Fibroblast of lung (primary cell): ENCODE data around the gene CYP2S1. TPM values are rescaled to one million over a fixed set of nuclear protein-coding genes. Genes with fewer than 3 reads are reported as not detected.

Experiments used
- DNase-seq, 2 donors: peaks; one replicate each; pipeline versions ENCODE4 v3.0.0 to v3.0.0-alpha.2; 2010; ENCODE audit warnings: low read depth in 2 of 2
- H2AFZ ChIP-seq: 2 replicates; pipeline ENCODE4 v1.5.1; 2012; ENCODE audit warnings: low read length, control low read depth, inconsistent platforms
- H3K27ac ChIP-seq: 2 replicates; pipeline ENCODE4 v1.5.1; 2011; ENCODE audit warnings: low read length, control low read depth; ENCODE audit not compliant: insufficient read depth
- H3K27me3 ChIP-seq: 2 replicates; pipeline ENCODE4 v1.5.1; 2011; ENCODE audit warnings: mild to moderate bottlenecking, low read length; ENCODE audit not compliant: control insufficient read depth, insufficient read depth
- H3K36me3 ChIP-seq: 2 replicates; pipeline ENCODE4 v1.5.1; 2011; ENCODE audit warnings: low read length; ENCODE audit not compliant: control insufficient read depth, insufficient read depth
- H3K4me1 ChIP-seq: 2 replicates; pipeline ENCODE4 v1.5.1; 2011; ENCODE audit warnings: low read length; ENCODE audit not compliant: control insufficient read depth, insufficient read depth; ENCODE audit errors: extremely low read depth
- H3K4me2 ChIP-seq: 2 replicates; pipeline ENCODE4 v1.5.1; 2011; ENCODE audit warnings: low read length, control low read depth; ENCODE audit not compliant: insufficient read depth; ENCODE audit errors: extremely low read depth
- H3K4me3 ChIP-seq, 4 experiments: fragments of 200-600 bp in 1 of 4; sonication (generic) in 1 of 4; replicated peaks in 1 of 4; 2 replicates each; pipeline ENCODE4 v1.5.1; 2011 to 2016; ENCODE audit warnings: low read length in 4 of 4, low read depth in 3 of 4, mild to moderate bottlenecking in 3 of 4, control low read depth in 2 of 4, inconsistent platforms in 1 of 4, mixed read lengths in 1 of 4; ENCODE audit not compliant: insufficient read depth in 1 of 4; ENCODE audit errors: control extremely low read depth in 1 of 4
- H3K79me2 ChIP-seq: 2 replicates; pipeline ENCODE4 v1.5.1; 2012; ENCODE audit warnings: mild to moderate bottlenecking, low read length, inconsistent platforms; ENCODE audit not compliant: control insufficient read depth, insufficient read depth
- H3K9ac ChIP-seq: 2 replicates; pipeline ENCODE4 v1.5.1; 2011; ENCODE audit warnings: mild to moderate bottlenecking, low read length, control low read depth; ENCODE audit not compliant: insufficient read depth
- H3K9me3 ChIP-seq: 2 replicates; pipeline ENCODE4 v1.5.1; 2012; ENCODE audit warnings: low read depth, low read length; ENCODE audit not compliant: control insufficient read depth, insufficient read depth
- H4K20me1 ChIP-seq: 2 replicates; pipeline ENCODE4 v1.5.1; 2011; ENCODE audit warnings: low read length; ENCODE audit not compliant: control insufficient read depth, insufficient read depth; ENCODE audit errors: extremely low read depth
- CTCF ChIP-seq, 2 donors: IDR thresholded peaks in 1 of 2; conservative IDR thresholded peaks in 1 of 2; 1 replicate in 1 of 2; 2 replicates in 1 of 2; pipeline ENCODE4 v1.5.1; 2011 to 2012; ENCODE audit warnings: low read length in 2 of 2, control low read depth in 1 of 2, inconsistent platforms in 1 of 2, low read depth in 1 of 2, mild to moderate bottlenecking in 1 of 2
- EZH2 ChIP-seq: IDR thresholded peaks from 2 replicates; pipeline ENCODE4 v1.5.1; 2012; ENCODE audit warnings: low read length, control low read depth, mild to moderate bottlenecking; ENCODE audit errors: missing control alignments
- polyA plus RNA-seq, 2 donors: library from polyadenylated mRNA; depleted of rRNA in 1 of 2; stranded (reverse) in 1 of 2; unstranded in 1 of 2; fragments of >200 nt; gene quantifications; 2 replicates each; pipeline ENCODE4 v1.2.1, GENCODE V29; 2011 to 2012; ENCODE audit warnings: missing spikeins in 1 of 2
- total RNA-seq: library from RNA; depleted of rRNA; stranded (reverse); fragments of >200 nt; gene quantifications from 2 replicates; pipeline ENCODE4 v1.2.1, GENCODE V29; 2014

CYP2S1 gene
- total and polyA plus RNA-seq, 2 donors (not counting 1 experiment from before 2014, with no cell fraction given): 0.93 to 3.5 TPM

GRCh38 chr19:41214161-41214560, 21.1 kb downstream of the CYP2S1 start:
- Histone ChIP-seq H3K4me1 (peaks cover 4% of the 10 kb centered on the region), H3K9ac (no peak overlapping the region), H3K27me3 (no peaks in the 10 kb centered on the region), H3K4me2 (no peak overlapping the region), H3K4me3 (no peak overlapping the region), H2AFZ (no peak overlapping the region), H3K79me2 (peaks cover under 1% of the 10 kb centered on the region), H3K9me3 (no peaks in the 10 kb centered on the region), H3K36me3 (no peaks in the 10 kb centered on the region), H4K20me1 (no peaks in the 10 kb centered on the region), H3K27ac (no peak overlapping the region)
- no peak for DNase-seq
- TF ChIP-seq EZH2: no peak
- TF ChIP-seq CTCF (conservative IDR thresholded peaks at IDR 0.05 in 1 of 2, IDR thresholded peaks at IDR 0.05 in 1 of 2; ENCODE audit: low read depth in 1 of 2, low read length in 2 of 2): no peak

GRCh38 chr19:41217741-41218140, 24.7 kb downstream of the CYP2S1 start:
- Histone ChIP-seq H3K27ac (no peak overlapping the region), H3K4me3 (no peak overlapping the region), H3K27me3 (no peaks in the 10 kb centered on the region), H4K20me1 (no peaks in the 10 kb centered on the region), H3K9me3 (no peaks in the 10 kb centered on the region), H3K4me2 (no peak overlapping the region), H2AFZ (no peak overlapping the region), H3K36me3 (peaks cover 18% of the 10 kb centered on the region), H3K79me2 (peaks cover 33% of the 10 kb centered on the region), H3K9ac (no peak overlapping the region), H3K4me1 (peaks cover 20% of the 10 kb centered on the region)
- TF ChIP-seq EZH2 (no peak), CTCF (conservative IDR thresholded peaks at IDR 0.05 in 1 of 2, IDR thresholded peaks at IDR 0.05 in 1 of 2; ENCODE audit: low read depth in 1 of 2, low read length in 2 of 2) (no peak)
- DNase-seq: no peak

- peaks cover 22% of the 10 kb centered on the region for H3K4me1 ChIP-seq
- DNase-seq: no peak
- H4K20me1 ChIP-seq: no peaks in the 10 kb centered on the region
- H3K4me3 ChIP-seq: peak overlapping the region in 2 of 4 experiments; percentile 4 to 92
- no peaks in the 10 kb centered on the region for H3K9me3 ChIP-seq
- H3K27ac ChIP-seq: peak overlapping the region; percentile 99
- H3K9ac ChIP-seq: peak overlapping the region; percentile 18
- TF ChIP-seq EZH2 (no peak), CTCF (conservative IDR thresholded peaks at IDR 0.05 in 1 of 2, IDR thresholded peaks at IDR 0.05 in 1 of 2; ENCODE audit: low read depth in 1 of 2, low read length in 2 of 2) (no peak)
- peak overlapping the region; percentile 4 for H3K4me2 ChIP-seq
- H3K79me2 ChIP-seq: peaks cover 36% of the 10 kb centered on the region
- peak overlapping the region; percentile 22 for H2AFZ ChIP-seq
- no peaks in the 10 kb centered on the region for H3K27me3 ChIP-seq
- H3K36me3 ChIP-seq: peaks cover 21% of the 10 kb centered on the region
Measured at GRCh38 chr19:41218249-41218614, 25.2 kb downstream of the CYP2S1 start.
